Measurements from ENCODE around the gene CLDN14.

The CLDN14 gene

DNA sequence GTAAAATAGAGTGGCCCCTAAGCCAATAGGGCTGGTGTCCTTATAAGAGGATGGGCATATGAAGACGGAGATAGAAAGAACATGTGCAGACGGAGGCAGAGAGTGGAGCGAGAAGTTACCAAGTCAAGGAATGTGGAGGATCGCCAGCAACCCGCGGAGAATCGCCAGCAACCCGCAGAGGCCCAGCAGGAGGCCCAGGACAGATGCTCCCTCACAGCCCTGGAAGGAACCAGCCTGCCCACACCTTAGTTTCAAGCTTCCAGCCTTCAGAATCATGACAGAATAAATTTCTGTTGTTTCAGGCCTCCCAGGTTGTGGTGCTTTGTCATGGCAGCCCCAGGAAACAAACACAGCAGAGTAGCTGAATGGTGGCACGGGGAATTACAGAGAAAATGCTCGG, 9.6 kb downstream of the CLDN14 start:
- no peak for DNase-seq (ENCODE audit: low spot score)

- DNase-seq (ENCODE audit: low spot score) = no peak
These were observed 13.8 kb downstream of the CLDN14 start for GRCh38 chr21:36466061-36466511.

GRCh38 chr21:36465478-36465877, 14.4 kb downstream of the CLDN14 start:
- DNase-seq (ENCODE audit: low spot score) = no peak

- no peak for DNase-seq (ENCODE audit: low spot score)
These were observed 15.3 kb downstream of the CLDN14 start for GRCh38 chr21:36464590-36464989.

DNA sequence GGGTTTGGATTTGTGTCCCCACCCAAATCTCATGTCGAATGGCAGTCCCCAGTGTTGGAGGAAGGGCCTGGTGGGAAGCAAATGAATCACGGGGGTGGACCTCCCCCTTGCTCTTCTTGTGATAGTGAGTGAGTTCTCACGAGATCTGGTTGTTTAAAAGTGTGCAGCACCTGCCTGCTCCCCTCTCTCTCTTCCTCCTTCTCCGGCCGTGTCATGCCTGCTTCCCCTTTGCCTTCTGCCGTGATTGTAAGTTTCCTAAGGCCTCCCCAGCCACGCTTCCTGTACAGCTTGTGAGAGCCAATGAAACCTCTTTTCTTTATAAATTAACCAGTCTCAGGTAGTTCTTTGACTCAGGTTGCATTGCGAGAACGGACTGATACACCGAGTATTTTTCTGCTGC, 15.9 kb downstream of the CLDN14 start:
- no peak for DNase-seq (ENCODE audit: low spot score)

DNA sequence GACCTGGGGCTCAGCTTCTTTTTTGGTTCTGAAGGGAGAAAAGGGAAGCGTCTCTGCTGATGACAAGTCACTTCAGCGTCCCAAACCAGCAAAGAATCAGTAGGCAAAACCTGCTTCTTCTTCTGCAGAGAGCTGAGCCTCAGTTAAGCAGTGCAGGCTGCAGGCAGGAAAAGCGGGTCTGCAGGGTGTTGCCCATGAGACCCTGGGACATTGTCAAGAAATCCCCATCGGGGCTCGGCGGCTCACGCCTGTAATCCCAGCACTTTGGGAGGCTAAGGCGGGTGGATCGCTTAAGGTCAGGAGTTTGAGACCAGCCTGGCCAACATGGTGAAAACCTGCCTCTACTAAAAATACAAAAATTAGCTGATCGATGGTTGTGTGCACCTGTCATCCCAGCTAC, 16.7 kb downstream of the CLDN14 start:
- no peak for DNase-seq (ENCODE audit: low spot score)

- no peak for DNase-seq (ENCODE audit: low spot score)
These were observed 17.9 kb downstream of the CLDN14 start for GRCh38 chr21:36461918-36462486.

DNA sequence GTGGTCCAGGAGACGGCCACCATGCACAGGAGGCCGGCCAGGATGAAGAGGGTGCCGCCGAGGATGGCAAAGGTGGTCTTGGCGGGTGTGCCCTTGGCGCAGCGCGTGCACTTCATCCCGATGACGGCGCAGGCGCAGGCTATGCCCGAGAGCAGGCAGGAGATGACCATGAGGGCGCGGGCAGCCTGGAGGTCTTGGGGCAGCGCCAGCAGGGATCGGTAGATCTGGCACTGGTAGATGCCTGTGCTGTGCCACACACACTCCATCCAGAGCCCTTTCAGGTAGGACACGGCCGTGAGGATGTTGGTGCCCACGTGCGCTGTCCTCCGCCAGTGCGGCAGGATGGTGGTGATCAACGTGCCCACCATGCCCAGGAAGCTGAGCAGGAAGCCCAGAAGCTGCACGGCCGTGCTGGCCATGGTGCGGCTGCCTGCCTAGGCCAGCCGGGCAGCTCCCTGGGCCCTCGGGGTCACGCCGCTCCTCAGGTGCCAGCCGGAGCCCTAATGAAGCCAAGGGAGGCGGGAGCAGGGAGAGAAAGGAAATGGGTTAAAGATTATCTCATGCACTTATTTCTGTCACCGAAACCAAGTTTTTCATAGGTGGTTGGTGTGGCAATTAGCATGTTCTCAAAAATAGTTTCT, 18.5 kb downstream of the CLDN14 start:
- DNase-seq (ENCODE audit: low spot score) = no peak

- DNase-seq (ENCODE audit: low spot score) = no peak
These were observed 19.1 kb downstream of the CLDN14 start for GRCh38 chr21:36460866-36461265.

- no peak for DNase-seq (ENCODE audit: low spot score)
These were observed 20.8 kb downstream of the CLDN14 start for GRCh38 chr21:36459098-36459497.

- DNase-seq (ENCODE audit: low spot score) = no peak
These were observed 23.1 kb downstream of the CLDN14 start for GRCh38 chr21:36456729-36457414.

GRCh38 chr21:36454706-36455105, 25.2 kb downstream of the CLDN14 start:
- DNase-seq (ENCODE audit: low spot score) = no peak

DNA sequence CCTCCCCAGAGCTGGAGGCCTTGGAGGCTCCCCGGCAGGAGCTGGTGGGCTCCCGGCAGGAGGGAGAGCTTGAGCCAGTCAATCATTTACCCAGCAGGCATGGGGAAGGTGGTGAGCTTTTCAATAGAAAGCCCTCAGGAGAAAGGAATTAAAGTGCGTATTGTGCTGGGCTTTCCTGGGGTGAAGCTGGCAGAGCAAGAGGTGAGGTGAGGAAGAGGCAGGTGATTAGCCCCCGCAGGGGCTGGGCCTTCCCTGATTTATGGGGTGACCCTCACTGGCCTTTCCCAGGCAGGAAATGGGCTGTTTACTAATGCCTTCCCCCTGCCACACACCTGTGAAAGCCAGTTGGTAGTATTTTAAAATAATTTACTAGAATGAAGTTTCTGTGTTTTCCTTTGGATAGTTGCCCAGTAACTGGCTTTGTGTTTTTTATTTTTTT, 25.8 kb downstream of the CLDN14 start:
- DNase-seq (ENCODE audit: low spot score) = no peak

- DNase-seq (ENCODE audit: low spot score) = no peak
These were observed 27.6 kb downstream of the CLDN14 start for GRCh38 chr21:36452281-36452825.

DNA sequence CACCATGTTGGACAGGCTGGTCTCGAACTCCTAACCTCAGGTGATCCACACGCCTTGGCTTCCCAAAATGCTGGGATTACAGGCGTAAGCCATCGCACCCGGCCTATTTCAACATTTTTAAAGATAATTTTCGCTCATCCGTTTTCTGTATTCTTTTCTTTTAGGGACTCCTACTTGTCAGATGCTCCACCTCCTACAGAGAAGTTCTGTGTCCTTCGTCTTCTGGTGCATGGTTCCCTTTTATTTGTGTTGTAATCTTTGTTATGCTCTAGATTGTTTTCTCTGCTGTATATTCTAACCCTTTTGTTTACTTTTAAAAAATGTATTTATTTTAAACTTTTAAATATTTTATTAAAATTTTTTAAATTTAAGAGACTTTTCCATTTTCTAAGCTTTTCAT, 28.4 kb downstream of the CLDN14 start:
- no peak for DNase-seq (ENCODE audit: low spot score)

DNA sequence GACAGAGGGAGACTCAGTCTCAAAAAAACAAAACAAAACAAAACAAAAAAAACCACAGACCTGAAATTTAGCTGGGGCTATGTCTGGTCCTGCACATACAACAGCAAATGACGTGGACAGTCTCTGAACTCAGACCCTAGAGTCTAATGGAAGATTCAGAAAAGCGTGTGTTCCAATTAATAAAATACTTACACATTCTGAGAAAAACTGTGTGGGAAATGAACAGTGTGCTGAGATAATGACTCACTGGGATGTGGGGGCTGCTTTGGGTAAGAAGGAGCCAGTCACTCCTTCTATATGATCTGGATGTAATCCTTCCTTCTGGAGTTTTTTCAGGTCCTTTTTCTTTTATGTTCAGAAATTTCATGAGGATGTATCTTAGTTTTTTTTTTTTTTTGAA, 29.4 kb downstream of the CLDN14 start:
- no peak for DNase-seq (ENCODE audit: low spot score)

DNA sequence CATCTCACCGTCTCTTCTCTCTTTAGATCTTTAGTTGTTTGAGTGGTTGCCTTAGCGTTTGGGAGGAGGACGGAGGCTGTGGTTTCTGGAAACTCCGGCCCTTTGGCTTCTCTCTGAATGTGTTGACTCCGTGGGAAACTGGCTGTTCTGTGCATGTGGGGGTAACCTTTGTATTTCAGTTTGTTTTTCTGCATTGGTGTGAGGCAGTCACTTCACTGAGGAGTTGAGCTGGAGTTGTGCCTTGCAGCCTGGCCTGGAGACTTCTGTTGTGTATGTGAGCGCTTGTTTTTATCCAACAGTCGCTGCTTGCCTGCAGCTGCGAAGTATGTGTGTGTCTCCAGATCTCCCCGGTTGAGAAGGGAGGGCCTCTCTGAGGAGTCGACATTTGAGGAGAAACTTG, 33.6 kb downstream of the CLDN14 start:
- DNase-seq (ENCODE audit: low spot score) = no peak

- DNase-seq (ENCODE audit: low spot score) = no peak
These were observed 38.2 kb downstream of the CLDN14 start for GRCh38 chr21:36441715-36442114.

DNA sequence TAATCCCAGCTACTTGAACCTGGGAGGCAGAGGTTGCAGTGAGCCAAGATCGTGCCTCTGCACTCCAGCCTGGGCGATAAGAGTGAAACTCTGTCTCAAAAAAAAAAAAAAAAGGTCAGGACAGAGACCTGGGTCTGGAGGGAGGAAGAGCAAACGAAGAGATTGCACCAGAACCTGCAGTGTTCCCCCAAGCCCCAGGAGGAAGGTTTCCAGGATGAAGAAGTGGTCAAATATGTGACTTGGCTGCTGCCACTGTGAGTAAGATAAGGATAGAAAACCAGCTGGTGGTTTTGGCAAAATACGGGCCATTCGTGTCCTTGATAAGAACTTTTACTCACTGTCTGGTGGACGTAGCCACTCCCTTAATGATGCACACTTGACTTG, 42.2 kb downstream of the CLDN14 start:
- DNase-seq (ENCODE audit: low spot score) = no peak

DNA sequence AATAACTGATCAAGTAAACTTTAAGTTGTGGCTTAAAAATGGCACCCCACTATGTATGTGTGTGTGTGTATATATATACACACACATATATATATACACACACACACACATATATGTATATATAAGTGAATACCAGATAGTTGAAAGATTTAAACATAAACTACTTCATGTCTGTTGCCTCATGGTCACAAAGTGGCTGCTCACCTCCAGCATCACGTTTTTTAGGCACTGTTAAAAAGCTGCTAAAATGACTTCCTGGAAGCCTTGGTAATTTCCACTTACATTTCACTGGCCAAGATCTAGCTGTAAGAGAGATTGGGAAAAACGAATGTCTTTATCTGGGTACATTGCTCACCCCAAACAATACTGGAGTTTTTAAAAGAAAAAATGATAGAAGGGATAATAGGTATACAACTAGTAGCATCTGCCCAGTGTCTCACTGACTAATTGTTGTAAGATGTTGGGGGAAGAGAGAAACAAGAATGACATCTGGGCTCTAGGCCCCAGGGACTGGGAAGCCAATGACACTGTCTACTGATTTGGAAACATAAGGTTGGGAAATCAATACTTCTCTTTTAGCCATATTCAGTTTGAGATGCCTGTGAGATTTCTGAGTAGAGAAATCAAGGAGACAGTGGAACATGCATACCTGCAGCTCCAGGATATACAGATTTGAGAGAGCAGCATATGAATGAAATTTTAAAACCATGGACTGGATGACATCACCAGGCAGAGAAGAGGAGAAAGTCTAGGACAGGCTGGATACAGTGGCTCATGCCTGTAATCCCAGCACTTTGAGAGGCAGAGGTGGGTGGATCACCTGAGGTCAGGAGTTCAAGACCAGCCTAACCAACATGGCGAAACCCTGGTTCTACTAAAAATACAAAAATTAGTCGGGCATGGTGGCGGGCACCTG, 42.8 kb downstream of the CLDN14 start:
- no peak for DNase-seq (ENCODE audit: low spot score)

DNA sequence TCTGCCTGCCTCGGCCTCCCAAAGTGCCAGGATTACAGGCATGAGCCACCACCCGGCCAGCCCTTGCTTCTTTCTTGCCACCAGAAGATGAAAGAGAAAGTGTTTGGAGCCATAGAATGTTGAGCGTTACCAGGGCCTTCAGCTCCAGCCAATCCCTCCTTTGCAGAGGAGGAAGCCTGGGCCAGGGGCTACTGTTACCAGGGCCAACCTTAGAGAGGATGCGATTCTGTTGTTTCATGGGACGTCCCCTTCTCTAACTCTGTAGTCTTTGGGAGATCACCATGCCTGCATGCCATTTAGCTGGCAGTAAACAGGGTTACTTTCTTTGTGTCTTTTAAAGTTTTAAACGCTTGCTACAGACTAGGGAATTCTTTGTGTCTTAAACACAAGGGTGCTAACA, 45.8 kb downstream of the CLDN14 start:
- no peak for DNase-seq (ENCODE audit: low spot score)

DNA sequence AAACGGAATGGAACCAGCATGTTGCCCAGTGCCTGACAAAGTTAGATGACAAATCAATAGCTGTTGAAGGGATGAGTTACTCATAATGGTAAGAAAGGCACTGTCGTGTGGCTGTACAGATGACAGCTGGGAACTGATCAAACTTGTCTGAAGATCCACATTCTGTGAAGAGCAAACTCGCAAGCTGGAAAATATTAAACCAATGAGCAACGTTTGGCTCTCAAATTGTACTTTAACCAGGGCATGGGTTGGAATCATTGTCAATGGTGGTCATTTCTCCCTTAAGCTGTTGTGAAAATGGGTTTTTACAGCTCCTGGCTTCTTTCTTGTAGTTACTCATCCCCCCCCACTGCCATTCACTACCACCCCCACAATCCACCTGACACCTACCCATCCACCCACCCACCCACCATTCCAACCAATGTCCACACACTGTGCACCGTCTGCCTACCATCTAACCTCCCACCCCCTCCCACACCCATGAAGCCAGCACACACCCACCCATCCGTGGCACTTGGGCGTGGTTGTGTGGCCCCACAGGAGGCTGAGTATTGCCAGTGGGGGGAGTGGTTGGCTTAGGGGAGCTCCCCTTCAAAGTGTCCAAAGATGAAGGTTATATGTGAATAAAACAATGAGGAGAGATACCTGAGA, 46.7 kb downstream of the CLDN14 start:
- DNase-seq (ENCODE audit: low spot score) = no peak
